IPS-NIHi7 (cell line): ENCODE results near the gene RAPGEF1.
A peak's percentile ranks its signal among the peaks of the same experiment; 100 is the strongest.

Experiments used
- DNase-seq: peaks from one replicate; pipeline ENCODE4 v3.0.0; 2012; ENCODE audit warnings: mixed read lengths; ENCODE audit errors: extremely low spot score

Gene RAPGEF1

GRCh38 chr9:131587906-131588305 lies 152.0 kb downstream of the RAPGEF1 start:
- no peak for DNase-seq

- no peak for DNase-seq
Observed at GRCh38 chr9:131587331-131587730, 152.5 kb downstream of the RAPGEF1 start.

- DNase-seq: no peak
Observed at GRCh38 chr9:131585375-131585774, 154.5 kb downstream of the RAPGEF1 start.

- DNase-seq: no peak
Observed at GRCh38 chr9:131584858-131585257, 155.0 kb downstream of the RAPGEF1 start.

GRCh38 chr9:131583836-131584555 lies 155.9 kb downstream of the RAPGEF1 start:
- no peak for DNase-seq

- DNase-seq: no peak
Observed at GRCh38 chr9:131583337-131583645, 156.6 kb downstream of the RAPGEF1 start.

- no peak for DNase-seq
Observed at GRCh38 chr9:131582466-131583336, 157.2 kb downstream of the RAPGEF1 start.

- no peak for DNase-seq
Observed at GRCh38 chr9:131582056-131582455, 157.8 kb downstream of the RAPGEF1 start.

- DNase-seq: no peak
Observed at GRCh38 chr9:131580358-131580757, 159.5 kb downstream of the RAPGEF1 start.

- DNase-seq: no peak
Observed at GRCh38 chr9:131579789-131580211, 160.1 kb downstream of the RAPGEF1 start.

GRCh38 chr9:131578731-131579504 lies 161.0 kb downstream of the RAPGEF1 start:
- no peak for DNase-seq

- DNase-seq: no peak
Observed at GRCh38 chr9:131578021-131578420, 161.9 kb downstream of the RAPGEF1 start.

GRCh38 chr9:131577005-131578000 lies 162.6 kb downstream of the RAPGEF1 start:
- DNase-seq: no peak

GRCh38 chr9:131575946-131576853 lies 163.7 kb downstream of the RAPGEF1 start:
- no peak for DNase-seq

GRCh38 chr9:131574730-131575640 lies 164.9 kb downstream of the RAPGEF1 start:
- DNase-seq: no peak

- DNase-seq: peak; percentile 7
Observed at GRCh38 chr9:131567910-131568309, 172.0 kb downstream of the RAPGEF1 start.

GRCh38 chr9:131566158-131566557 lies 173.7 kb downstream of the RAPGEF1 start:
- DNase-seq: no peak

- DNase-seq: no peak
Observed at GRCh38 chr9:131565369-131565768, 174.5 kb downstream of the RAPGEF1 start.
